ENCODE results near the gene ZNF33B.

Gene ZNF33B

DNA sequence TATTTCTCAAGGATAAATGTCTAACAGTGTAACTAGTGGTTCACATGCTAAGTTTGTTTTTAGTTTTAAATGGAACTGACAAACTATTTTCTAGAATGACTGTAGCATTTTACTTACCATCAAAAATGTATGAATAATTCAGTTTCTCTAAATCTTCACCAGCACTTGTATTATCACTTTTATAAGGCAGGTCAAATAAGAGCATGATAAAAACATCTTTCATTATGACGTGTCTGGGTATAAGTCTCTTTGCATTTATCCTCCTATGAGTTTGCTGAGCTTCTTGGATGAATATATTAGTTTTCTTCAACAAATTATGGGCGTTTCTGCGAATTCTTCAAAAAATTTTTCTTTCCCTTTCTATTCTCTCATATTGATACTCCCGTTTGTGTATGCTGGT is 19.9 kb downstream of the ZNF33B start:
- TF ChIP-seq, protein P1, sequence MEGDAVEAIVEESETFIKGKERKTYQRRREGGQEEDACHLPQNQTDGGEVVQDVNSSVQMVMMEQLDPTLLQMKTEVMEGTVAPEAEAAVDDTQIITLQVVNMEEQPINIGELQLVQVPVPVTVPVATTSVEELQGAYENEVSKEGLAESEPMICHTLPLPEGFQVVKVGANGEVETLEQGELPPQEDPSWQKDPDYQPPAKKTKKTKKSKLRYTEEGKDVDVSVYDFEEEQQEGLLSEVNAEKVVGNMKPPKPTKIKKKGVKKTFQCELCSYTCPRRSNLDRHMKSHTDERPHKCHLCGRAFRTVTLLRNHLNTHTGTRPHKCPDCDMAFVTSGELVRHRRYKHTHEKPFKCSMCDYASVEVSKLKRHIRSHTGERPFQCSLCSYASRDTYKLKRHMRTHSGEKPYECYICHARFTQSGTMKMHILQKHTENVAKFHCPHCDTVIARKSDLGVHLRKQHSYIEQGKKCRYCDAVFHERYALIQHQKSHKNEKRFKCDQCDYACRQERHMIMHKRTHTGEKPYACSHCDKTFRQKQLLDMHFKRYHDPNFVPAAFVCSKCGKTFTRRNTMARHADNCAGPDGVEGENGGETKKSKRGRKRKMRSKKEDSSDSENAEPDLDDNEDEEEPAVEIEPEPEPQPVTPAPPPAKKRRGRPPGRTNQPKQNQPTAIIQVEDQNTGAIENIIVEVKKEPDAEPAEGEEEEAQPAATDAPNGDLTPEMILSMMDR (IDR thresholded peaks at IDR 0.05): no peak
- DNase-seq (ENCODE audit: low spot score): no peak
- H3K4me3 ChIP-seq: no peak overlapping the region
- no peak overlapping the region for H3K27ac ChIP-seq

DNA sequence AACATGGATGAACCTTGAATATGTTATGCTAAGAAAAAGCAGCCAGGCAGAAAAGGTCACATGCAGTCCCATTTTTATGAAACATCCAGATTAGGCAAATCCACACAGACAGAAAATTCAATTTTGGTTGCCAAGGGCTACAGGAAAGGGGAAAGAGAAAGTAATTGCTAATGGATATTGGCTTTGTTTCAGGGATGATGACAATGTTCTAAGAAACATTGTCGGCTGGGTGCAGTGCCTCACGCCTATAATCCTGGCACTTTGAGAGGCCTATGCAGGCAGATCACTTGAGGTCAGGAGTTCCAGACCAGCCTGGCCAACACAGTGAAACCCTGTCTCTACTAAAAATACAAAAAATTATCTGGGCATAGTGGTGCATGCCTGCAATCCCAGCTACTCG is 23.0 kb downstream of the ZNF33B start:
- DNase-seq (ENCODE audit: low spot score): no peak
- H3K4me3 ChIP-seq: no peak overlapping the region
- H3K27ac ChIP-seq: no peak overlapping the region
- TF ChIP-seq, protein P1 (IDR thresholded peaks at IDR 0.05): no peak

DNA sequence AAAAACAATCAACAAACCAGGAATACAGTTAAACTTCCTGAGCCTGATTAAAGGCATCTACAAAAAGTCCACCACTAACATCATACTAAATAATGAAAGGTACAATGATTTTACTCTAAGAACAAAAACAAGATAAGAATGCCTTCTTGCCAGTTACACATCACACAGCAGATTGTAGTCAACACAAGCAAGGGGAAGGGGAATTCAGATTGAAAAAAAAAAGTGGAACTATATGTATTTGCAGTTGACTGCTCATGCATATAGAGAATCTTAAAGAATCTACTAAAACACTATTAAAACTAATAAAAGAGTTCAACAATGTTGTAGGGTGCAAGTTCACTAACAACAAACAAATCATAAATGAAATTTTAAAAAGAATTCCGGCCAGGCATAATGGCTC is 28.5 kb downstream of the ZNF33B start:
- no peak for DNase-seq (ENCODE audit: low spot score)
- Histone ChIP-seq H3K27ac (no peak overlapping the region), H3K4me3 (no peak overlapping the region)
- TF ChIP-seq, protein P1 (IDR thresholded peaks at IDR 0.05): no peak

DNA sequence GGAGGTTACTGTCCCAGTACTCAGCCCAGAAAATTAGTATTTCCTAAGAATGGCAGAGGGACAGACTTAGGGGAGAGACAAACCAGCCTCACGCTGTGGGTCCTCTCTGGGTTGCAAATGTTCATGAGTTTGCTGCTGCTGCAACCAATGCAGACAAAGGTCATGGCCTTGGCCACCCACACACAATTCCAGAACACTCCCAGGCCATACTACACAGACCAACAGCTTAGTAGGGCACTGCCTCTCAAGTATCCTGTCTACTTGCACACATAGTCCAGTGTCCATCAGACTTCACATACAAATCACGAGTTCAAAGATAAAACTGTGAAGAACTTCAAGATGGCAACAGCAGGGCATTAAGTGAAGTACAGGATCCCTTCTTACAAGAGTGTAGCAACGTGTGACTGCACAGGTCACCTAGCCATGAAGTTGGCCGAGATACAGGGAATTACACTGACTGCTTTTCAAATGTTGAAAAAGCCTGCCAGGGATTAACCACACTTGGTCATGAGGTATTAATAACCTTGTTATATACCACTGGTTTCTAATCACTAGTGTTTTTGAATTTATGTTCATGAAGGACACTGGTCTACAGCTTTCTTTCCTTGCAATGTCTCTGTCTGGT is 40.0 kb downstream of the ZNF33B start:
- H3K27ac ChIP-seq: no peak overlapping the region
- TF ChIP-seq, protein P1 (IDR thresholded peaks at IDR 0.05): no peak
- no peak overlapping the region for H3K4me3 ChIP-seq
- no peak for DNase-seq (ENCODE audit: low spot score)

DNA sequence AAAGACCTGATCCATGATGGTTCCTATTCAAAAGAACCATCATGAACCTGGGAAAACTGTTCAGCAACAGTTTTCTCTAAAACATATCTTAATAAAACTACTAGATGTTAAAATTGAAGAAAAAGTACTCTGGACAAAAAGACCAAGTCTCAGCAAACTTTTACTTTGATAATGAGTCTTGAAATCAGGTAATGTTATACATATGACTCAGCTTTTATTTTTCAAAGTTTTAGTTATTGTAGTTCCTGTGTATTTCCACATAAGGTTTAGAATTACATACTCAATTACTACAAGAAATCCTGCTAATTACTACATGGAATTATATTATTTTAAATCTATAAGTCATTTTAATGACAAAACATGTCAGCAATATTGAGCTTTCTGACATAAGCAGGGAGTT is 42.2 kb downstream of the ZNF33B start:
- H3K27ac ChIP-seq: no peak overlapping the region
- DNase-seq (ENCODE audit: low spot score): no peak
- TF ChIP-seq, protein P1 (IDR thresholded peaks at IDR 0.05): no peak
- no peak overlapping the region for H3K4me3 ChIP-seq

DNA sequence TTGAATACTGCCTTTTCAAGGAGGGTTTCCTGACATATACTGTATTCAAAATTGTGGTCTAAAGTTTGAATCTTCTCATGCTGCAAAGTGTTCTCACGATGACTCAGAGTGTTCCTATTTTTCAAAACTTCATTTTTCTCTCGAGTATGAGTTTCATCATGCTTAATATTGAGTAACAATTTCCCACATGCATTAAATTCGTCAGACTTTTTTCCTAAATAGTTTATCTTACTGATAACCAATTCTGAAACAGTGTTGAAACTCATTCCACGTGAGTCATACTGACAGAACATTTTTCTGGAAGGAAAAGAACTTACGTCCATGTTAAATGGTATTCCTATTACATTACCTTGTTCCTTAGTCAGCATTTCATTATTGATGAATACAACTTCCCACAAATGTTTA is 44.1 kb downstream of the ZNF33B start:
- no peak for DNase-seq (ENCODE audit: low spot score)
- TF ChIP-seq, protein P1 (IDR thresholded peaks at IDR 0.05): no peak

DNA sequence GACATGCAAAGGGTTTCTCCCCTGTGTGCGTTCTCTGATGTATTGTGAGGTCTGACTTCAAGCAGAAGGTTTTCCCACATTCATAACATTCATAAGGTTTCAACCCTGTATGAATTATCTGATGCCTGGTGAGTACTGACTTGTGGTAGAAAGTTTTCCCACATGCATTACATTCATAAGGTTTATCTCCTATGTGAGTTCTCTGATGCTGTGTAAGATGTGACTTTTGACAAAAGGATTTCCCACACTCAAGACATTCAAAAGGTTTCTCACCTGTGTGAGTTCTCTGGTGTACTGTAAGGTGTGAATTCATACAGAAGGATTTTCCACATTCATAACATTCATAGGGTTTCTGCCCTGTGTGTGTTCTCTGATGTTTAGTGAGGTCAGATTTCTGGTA is 45.1 kb downstream of the ZNF33B start:
- Histone ChIP-seq H3K4me3 (no peak overlapping the region), H3K27ac (no peak overlapping the region)
- DNase-seq (ENCODE audit: low spot score): no peak
- TF ChIP-seq, protein P1 (IDR thresholded peaks at IDR 0.05): no peak

More for the DNA sequence above, 44.1 kb downstream of the ZNF33B start:
- no peak overlapping the region for H3K27ac ChIP-seq
- no peak overlapping the region for H3K4me3 ChIP-seq
